Middle frontal gyrus (tissue), 1 donor: Measurements from ENCODE around the gene MEX3D.

ENCODE experiments used
- DNase-seq: peaks from one replicate; pipeline ENCODE4 v3.0.0-alpha.2; 2015; ENCODE audit warnings: low spot score; ENCODE audit errors: extremely low spot score

MEX3D gene

DNA sequence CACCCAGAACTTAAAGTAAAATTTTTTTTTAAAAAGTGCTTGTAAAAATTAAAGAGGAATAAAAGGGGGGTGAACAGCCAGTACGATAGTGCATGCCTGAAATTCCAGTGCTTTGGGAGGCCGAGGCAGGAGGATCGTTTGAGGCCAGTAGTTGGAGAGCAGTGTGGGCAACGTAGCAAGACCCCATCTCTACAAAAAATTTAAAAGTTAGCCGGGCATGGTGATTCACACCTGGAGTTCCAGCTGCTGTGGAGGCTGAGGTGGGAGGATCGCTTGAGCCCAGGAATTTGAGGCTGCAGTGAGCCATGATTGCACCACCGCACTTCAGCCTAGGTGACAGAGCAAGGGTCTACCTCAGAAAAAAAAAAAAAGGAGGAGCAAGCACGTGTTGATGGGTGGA is 63.1 kb downstream of the MEX3D start:
- DNase-seq, result no peak
